Measurements from ENCODE around the gene MRPS27.

The MRPS27 gene

DNA sequence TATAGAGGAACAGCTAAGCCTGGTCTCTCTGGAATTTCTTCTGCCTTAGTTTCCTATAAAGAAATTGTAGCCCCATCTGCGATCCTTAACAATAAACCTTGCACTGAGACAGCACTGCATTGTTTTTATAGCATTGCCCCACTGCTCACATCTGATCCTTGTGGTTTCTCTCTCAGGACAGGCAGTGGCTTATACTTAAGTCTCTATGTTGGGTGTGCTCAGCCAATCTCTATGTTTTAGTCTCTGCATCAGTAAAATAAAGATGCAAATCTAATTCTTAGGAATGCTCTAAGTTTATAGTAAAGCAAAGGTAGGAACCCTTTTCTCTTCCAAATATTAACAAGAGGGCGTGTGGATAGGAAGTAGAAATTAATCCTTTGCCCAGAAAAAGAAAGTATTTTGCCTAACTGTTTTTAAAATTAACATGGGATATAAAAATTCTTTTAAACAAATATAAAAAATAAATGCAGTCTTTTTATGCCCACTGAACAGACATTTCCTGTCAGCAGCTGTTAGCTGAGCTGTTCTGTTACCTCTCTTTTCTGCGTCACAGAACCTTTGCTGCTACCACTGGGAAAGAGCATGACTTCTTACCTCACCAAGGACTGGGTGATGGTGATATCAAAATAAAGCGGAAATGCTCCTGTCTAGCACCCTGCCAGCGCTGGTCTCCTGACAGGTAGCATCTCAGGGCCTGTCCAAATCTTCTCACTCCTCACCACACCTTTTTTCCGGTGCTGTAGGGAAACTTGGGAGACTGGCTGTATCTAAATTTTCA, 29.5 kb downstream of the MRPS27 start:
- DNase-seq = no peak

DNA sequence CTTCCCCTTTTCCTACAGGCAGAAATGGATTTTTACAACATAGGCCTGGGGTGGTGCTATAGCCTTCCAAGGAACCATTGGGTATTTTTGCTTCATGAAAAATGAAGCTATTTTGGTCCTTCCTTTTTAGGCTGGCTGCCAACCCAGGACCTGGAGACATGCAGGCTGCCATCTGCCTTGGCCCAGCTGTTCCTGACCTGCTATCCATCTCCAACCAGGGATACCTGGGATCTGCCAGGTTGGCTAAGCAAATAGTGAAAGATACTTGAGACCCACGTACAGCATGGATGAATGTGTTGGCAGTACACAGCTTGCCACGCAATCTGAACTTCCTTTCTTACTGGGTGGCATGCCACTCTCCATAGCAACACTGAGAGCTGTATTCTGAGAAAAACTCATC, 31.1 kb downstream of the MRPS27 start:
- DNase-seq = no peak

GRCh38 chr5:72286798-72287197, 33.2 kb downstream of the MRPS27 start:
- DNase-seq = no peak

DNA sequence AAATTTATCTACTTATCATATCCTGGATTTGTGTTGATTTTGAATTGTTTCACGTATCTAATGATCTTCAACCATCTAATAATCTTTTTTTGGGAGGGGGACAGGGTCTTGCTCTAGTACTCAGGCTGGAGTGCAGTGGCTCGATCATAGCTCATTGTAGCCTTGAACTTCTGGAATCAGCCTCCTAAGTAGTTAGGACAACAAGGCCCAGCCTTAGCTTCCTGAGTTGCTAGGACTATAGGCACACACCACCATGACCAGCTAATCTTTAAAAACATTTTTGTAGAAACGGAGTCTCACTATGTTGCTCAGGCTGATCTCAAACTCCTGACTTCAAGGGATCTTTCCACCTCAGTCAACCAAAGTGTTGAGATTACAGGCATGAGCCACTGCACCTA, 34.6 kb downstream of the MRPS27 start:
- DNase-seq = no peak

GRCh38 chr5:72284559-72285423, 35.2 kb downstream of the MRPS27 start:
- DNase-seq = no peak

DNA sequence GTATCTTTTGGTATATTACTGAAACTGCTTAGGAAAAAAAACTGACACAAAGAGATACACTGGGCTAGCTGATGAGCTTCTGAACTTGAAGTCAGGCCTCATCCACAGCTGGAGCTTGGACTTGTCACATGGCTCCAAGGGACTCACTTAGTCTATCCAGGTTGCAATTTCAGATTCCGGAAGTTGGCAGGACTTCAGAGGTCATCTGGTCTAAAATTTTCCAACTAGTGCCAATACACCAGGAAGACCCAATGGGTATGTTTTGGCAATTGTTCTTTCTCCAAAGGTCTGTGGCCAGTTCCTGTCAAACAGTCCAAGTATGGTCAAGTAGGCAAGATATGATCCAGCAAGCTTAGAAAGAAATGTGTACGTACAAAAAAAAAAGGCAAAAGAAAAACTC, 36.7 kb downstream of the MRPS27 start:
- no peak for DNase-seq

DNA sequence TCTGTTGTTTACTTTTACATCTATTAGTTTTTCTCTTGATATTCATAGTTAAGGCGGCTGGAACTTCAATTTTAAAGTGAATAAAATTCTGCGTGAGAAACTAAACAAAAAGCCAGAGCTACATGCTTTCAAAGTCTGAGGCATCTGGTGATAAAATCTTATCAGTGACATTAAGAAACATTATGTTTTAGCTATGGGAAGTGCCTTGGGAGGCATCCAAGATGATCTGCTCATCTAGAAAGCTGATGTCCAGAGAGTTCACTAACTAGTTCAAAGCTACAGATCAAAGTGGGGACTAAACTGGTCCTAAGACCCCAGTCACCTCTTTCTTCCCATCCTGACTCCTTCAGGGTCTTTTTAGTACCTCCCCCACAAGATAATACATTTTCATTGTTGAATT, 37.2 kb downstream of the MRPS27 start:
- DNase-seq = no peak

DNA sequence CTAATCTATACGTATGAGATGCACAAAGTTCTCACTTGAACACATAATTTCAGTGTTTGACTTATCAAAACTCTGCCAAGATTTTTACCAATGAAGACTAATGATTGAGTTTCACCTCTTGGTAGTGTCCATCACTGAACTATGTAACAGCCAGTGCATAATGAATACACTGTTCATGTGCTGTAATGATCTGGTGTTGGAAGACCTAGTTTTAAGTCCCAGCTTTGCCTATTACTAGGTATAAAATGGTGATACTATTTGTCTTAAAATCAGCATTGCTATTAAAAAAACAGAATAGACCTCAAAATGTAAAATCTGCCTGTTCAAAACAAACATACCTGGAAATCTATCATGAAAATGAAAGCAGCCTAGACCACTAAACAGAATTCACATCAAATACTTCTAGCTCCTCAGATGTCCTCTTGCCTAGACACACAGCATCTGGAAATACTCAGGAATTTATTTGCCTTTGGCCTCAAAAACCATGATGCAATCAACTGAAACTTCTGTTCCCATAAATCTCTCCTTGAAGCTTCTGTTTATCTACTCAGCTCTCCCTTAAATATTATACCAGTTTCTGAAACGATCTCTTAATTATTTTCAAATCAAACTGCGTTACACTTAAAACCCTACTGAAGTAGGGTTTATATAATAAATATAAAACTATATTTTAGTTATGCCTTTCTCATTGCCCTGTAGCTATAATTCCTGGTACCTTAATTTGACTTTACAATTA, 38.1 kb downstream of the MRPS27 start:
- DNase-seq = peak; percentile 39

DNA sequence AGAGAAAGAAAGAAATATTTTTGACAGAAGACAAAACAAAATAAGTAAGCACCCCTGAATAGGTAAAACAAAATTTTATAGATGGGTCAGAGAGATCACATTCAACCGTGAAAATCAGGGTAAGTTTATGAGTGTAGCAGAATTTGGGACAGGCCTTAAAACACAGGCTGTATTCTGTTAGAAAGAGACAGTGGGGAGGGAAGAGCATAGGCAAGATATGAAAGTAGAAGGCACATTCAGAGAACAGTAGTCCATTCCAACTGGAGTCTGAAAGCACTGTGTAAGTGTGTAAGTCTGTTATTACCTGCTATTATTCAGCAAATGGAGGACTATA, 38.6 kb downstream of the MRPS27 start:
- no peak for DNase-seq

GRCh38 chr5:72280581-72281069, 39.4 kb downstream of the MRPS27 start:
- DNase-seq = peak; percentile 61

DNA sequence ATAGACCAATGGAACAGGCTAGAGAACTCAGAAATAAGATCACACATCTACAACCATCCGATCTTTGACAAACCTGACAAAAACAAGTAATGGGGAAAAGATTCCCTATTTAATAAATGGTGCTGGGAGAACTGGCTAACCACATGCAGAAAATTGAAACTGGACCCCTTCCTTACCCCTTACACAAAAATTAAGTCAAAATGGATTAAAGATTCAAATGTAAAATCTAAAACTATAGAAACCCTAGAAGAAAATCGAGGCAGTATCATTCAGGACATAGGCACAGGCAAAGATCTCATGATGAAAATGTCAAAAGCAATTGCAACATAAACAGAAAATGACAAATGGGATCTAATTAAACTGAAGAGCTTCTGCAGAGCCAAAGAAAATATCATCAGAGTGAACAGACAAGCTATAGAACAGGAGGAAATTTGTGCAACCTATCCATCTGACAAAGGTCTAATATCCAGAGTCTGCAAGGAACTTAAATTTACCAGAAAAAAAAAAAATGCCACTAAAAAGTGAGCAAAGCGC, 43.8 kb downstream of the MRPS27 start:
- DNase-seq = no peak

GRCh38 chr5:72273547-72273946, 46.5 kb downstream of the MRPS27 start:
- DNase-seq = no peak

DNA sequence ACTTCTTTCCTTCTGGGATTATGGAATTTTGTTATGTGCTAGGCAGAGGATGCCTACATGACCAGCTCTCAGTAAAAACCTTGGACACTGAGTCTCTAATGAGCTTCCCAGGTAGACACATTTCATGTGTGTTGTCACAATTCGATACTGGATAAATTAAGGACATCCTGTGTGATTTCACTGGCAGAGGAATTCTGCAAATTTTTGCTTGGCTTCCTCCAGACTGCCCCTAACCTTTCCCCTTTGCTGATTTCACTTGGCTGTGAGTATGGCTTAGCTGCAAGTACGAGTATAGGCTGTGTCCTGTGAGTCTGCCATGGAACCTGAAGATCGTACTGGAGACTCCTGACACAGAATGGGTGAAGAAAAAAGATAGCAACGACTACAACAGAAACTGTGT, 47.6 kb downstream of the MRPS27 start:
- DNase-seq = no peak

GRCh38 chr5:72271702-72272101, 48.3 kb downstream of the MRPS27 start:
- DNase-seq = no peak

DNA sequence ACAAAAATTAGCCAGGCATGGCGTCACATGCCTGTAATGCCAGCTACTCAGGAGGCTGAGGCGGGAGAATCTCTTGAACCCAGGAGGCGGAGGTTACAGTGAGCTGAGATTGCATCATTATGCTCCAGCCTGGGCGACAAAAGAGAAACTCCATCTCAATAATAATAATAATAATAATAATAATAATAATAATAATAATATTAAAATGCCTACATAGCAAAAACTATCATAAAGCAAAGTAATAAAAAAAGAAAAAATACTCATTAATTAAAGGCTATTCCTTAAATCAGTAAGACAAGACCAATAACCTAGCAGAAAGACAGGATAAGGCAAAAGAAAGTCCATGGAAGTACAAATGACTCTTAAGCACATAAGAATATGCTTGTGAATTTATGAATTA, 50.0 kb downstream of the MRPS27 start:
- no peak for DNase-seq

GRCh38 chr5:72269411-72269780, 50.6 kb downstream of the MRPS27 start:
- DNase-seq = no peak

GRCh38 chr5:72268753-72269410, 51.2 kb downstream of the MRPS27 start:
- DNase-seq = peak; percentile 62

GRCh38 chr5:72268260-72268659, 51.8 kb downstream of the MRPS27 start:
- DNase-seq = no peak

DNA sequence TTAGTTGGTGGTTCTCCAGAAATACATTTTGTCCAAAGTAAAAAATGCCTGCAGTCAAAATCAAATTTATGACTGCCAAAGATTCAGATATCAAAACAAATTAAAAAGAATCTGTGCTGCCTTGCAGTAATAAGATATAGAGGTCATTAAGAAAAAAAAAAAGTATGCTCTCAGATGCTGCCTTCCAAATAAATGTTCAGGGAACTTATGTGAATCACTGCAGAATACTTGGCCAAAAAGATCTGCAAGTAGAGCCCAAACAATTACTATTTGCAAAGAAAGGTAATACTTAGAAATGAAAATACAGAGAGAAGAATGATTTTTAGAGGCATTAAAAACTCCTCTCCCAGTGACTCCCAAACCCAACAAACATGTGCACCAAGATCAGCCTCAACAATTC, 52.4 kb downstream of the MRPS27 start:
- no peak for DNase-seq

DNA sequence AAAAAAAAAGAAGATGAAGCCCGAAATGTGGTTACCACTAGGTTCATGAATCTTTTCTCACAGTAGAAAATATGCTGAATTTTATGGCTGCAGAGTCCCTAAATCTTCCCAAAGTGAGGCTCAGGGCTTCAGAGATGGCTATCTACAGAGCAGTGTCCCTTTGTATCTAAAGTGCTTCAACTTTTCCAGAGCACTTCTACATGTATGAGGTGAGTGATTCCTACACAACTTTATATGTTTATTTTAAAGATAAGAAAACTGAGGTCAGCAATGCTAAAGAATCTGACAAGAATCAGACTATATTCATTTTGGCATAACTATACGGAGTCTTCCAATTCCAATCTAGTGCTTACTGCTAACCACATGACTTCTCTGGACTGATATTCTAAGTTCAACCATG, 53.2 kb downstream of the MRPS27 start:
- DNase-seq = no peak

DNA sequence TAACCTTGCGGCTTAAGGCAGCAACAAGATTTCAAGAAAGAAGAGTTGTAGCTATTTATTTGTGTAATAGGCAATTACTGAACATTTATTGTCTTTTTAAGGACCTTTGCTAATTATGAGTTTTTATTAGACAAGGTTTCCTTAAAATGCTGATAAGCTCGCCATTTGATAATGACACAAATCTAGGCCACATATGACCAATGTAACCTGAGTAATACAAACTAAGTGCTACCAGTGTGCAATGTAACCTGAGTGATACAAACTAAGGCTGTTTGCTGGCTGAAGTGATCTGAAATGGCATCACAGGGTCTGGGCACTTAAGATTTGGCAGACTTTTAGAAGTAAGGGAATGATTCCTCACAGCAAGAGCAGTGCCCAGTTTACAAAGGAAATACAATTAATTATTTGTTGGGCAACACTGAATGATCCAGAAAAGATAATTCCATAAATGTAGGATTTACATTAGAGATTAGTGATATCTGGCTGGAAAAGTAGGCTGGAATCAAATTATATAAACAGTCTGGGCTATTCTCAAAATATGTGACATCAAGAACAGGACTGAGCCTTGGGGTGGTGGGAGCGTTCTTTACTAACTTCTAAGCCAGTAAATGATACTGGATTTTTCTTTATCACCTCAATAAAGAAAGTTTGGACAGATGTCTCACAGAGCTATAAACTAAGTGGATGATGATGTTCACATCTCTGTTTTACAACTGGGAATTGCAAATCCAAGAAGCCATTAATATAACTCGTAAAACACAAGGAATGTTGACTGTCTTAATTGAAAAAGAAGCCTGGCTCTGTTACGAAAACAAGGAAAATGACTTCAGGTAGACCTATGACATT, 54.8 kb downstream of the MRPS27 start:
- DNase-seq = no peak

GRCh38 chr5:72256536-72256935, 63.5 kb downstream of the MRPS27 start:
- no peak for DNase-seq
